ENCODE results near the gene SERPINB13. TPM values are rescaled to one million over a fixed set of nuclear protein-coding genes. Genes with fewer than 3 reads are reported as not detected.

SERPINB13 gene
- total RNA-seq, 6 experiments from 2014 or later, result not detected

DNA sequence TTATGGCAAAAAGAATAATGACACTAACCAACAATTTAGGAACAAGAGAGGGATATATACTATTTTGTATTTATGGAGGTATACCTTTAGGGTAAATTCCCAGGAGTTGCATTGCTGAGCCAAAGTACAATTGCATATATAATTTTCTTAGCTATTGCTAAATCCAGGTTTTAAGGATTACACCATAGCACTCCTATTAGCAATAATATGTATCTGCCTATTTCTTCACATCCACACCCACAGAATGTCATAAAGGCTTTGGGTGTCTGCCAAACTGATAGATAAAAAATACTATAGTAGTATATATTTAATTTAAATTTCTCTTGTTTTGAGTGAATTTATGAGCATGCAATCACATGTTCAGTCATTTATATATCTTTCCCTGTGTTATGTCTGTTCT, 11.5 kb upstream of the SERPINB13 start:
- DNase-seq, result no peak
- TF ChIP-seq, protein P1, sequence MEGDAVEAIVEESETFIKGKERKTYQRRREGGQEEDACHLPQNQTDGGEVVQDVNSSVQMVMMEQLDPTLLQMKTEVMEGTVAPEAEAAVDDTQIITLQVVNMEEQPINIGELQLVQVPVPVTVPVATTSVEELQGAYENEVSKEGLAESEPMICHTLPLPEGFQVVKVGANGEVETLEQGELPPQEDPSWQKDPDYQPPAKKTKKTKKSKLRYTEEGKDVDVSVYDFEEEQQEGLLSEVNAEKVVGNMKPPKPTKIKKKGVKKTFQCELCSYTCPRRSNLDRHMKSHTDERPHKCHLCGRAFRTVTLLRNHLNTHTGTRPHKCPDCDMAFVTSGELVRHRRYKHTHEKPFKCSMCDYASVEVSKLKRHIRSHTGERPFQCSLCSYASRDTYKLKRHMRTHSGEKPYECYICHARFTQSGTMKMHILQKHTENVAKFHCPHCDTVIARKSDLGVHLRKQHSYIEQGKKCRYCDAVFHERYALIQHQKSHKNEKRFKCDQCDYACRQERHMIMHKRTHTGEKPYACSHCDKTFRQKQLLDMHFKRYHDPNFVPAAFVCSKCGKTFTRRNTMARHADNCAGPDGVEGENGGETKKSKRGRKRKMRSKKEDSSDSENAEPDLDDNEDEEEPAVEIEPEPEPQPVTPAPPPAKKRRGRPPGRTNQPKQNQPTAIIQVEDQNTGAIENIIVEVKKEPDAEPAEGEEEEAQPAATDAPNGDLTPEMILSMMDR (IDR thresholded peaks at IDR 0.05), result no peak
- Mint-ChIP-seq H3K27me3 (ENCODE audit: insufficient read depth) (no peaks in the 10 kb centered on the region), H3K4me1 (ENCODE audit: low read depth) (peaks cover 25% of the 10 kb centered on the region), H3K36me3 (ENCODE audit: low read depth) (no peaks in the 10 kb centered on the region), H3K9me3 (no peaks in the 10 kb centered on the region), H3K4me3 (no peak overlapping the region), H3K27ac (no peak overlapping the region)

DNA sequence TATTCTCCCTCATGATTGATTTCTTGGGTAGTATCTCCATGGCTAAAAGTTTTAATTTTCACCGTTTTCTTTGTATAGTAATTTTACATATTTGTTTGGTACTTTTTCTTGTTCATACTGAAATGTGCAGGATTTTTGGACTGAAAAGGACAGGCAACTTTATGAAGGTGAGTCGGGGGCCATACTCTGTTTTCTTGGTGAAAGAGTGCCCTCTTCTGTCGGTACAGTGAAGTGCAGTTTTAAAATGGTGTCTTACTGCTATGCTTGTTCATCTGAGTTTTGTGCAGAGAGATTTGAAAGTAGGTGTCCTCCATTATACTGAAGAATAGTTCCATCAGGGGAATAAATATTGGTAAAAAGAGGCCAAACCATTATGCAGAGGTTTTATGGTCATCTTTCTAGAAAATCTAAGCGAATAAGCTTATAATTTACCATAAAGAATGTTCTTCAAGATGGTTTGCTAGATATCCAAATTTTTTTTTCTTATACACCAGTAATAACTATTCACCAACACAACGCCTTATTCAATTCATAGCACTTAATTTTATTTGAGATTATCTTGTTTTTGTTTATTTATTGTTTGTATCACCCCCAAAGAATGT, 8.7 kb upstream of the SERPINB13 start:
- no peak overlapping the region for H3K4me3 Mint-ChIP-seq
- H3K27me3 Mint-ChIP-seq (ENCODE audit: insufficient read depth), result no peaks in the 10 kb centered on the region
- H3K36me3 Mint-ChIP-seq (ENCODE audit: low read depth), result no peaks in the 10 kb centered on the region
- DNase-seq, result peak; percentile 53
- H3K4me1 Mint-ChIP-seq (ENCODE audit: low read depth), result peaks cover 13% of the 10 kb centered on the region
- TF ChIP-seq, protein P1 (IDR thresholded peaks at IDR 0.05), result peak; percentile 96
- no peaks in the 10 kb centered on the region for H3K9me3 Mint-ChIP-seq
- H3K27ac Mint-ChIP-seq, result no peak overlapping the region

- DNase-seq, result no peak
- Mint-ChIP-seq H3K4me3 (no peak overlapping the region), H3K9me3 (no peaks in the 10 kb centered on the region), H3K27ac (no peak overlapping the region), H3K4me1 (ENCODE audit: low read depth) (peaks cover 17% of the 10 kb centered on the region), H3K27me3 (ENCODE audit: insufficient read depth) (no peaks in the 10 kb centered on the region), H3K36me3 (ENCODE audit: low read depth) (no peaks in the 10 kb centered on the region)
- TF ChIP-seq, protein P1 (IDR thresholded peaks at IDR 0.05), result no peak
Measured at GRCh38 chr18:63579616-63580015, 7.5 kb upstream of the SERPINB13 start.

GRCh38 chr18:63585988-63586387, 1.2 kb upstream of the SERPINB13 start:
- H3K9me3 Mint-ChIP-seq, result no peaks in the 10 kb centered on the region
- H3K4me1 Mint-ChIP-seq (ENCODE audit: low read depth), result peaks cover 14% of the 10 kb centered on the region
- TF ChIP-seq, protein P1 (IDR thresholded peaks at IDR 0.05), result no peak
- H3K27me3 Mint-ChIP-seq (ENCODE audit: insufficient read depth), result no peaks in the 10 kb centered on the region; the same call in 1 of the 2 replicates
- DNase-seq, result no peak
- H3K27ac Mint-ChIP-seq, result no peak overlapping the region
- H3K4me3 Mint-ChIP-seq, result no peak overlapping the region
- H3K36me3 Mint-ChIP-seq (ENCODE audit: low read depth), result peaks cover 5% of the 10 kb centered on the region; the same call in 1 of the 2 replicates

DNA sequence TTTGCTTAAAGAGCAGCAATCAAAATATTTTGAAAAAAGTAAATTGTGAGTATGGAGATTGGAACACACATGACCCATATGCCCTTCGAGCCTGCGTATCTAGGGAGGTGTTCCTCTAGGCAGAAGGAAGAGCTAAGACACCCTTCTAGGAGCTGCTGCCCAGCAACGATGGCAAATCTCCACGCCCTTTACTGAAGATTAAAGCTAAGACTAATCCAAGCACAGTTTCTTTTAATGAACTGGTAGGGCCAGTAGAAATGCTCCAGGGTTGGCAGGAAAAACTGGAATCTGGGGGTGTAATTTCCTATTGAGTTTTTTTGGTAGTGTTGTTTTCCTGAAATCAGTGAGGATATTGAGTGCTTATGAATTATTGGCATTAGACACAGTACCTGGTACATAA, 712 bp upstream of the SERPINB13 start:
- Mint-ChIP-seq H3K9me3 (no peaks in the 10 kb centered on the region), H3K4me3 (no peak overlapping the region), H3K4me1 (ENCODE audit: low read depth) (peaks cover 19% of the 10 kb centered on the region), H3K27ac (no peak overlapping the region), H3K27me3 (ENCODE audit: insufficient read depth) (no peaks in the 10 kb centered on the region; the same call in 1 of the 2 replicates), H3K36me3 (ENCODE audit: low read depth) (peaks cover 5% of the 10 kb centered on the region; the same call in 1 of the 2 replicates)
- no peak for DNase-seq
- TF ChIP-seq, protein P1 (IDR thresholded peaks at IDR 0.05), result no peak
